CD4-positive, alpha-beta T cell treated with Interleukin-6 for 4 hours (primary cell): ENCODE data around the gene PLPP6.
"Not testable (repeated sequence)": the region's sequence is repeated elsewhere in the genome, so short reads cannot be mapped to it uniquely, and the experiment has no call there.

Experiments
- DNase-seq: peaks from one replicate; pipeline ENCODE4 v3.0.0-alpha.2; 2020; ENCODE audit warnings: mixed read lengths

PLPP6 gene

GRCh38 chr9:4662108-4662988 is at the start of gene PLPP6:
Gene PLPP6, plus strand, starts transcription at chr9:4662294. Its CDS starts 82 bp downstream, at chr9:4662376.
- peak; percentile 81 for DNase-seq

- DNase-seq = no peak
Observed at GRCh38 chr9:4614627-4615026, 47.5 kb upstream of the PLPP6 start.

- no peak for DNase-seq
Observed at GRCh38 chr9:4615251-4615650, 46.8 kb upstream of the PLPP6 start.

GRCh38 chr9:4615778-4616177 is 46.3 kb upstream of the PLPP6 start:
- no peak for DNase-seq

GRCh38 chr9:4617752-4618151 is 44.3 kb upstream of the PLPP6 start:
- DNase-seq = no peak

GRCh38 chr9:4618700-4619099 is 43.4 kb upstream of the PLPP6 start:
- DNase-seq = no peak

GRCh38 chr9:4620057-4620765 is 41.9 kb upstream of the PLPP6 start:
- no peak for DNase-seq

- no peak for DNase-seq
Observed at GRCh38 chr9:4620881-4621555, 41.1 kb upstream of the PLPP6 start.

GRCh38 chr9:4622016-4622415 is 40.1 kb upstream of the PLPP6 start:
- no peak for DNase-seq

- DNase-seq = no peak
Observed at GRCh38 chr9:4630836-4631235, 31.3 kb upstream of the PLPP6 start.

- no peak for DNase-seq
Observed at GRCh38 chr9:4638968-4639367, 23.1 kb upstream of the PLPP6 start.

GRCh38 chr9:4639420-4639819 is 22.7 kb upstream of the PLPP6 start:
- no peak for DNase-seq

GRCh38 chr9:4640027-4640426 is 22.1 kb upstream of the PLPP6 start:
- peak; percentile 69 for DNase-seq

GRCh38 chr9:4642351-4642750 is 19.7 kb upstream of the PLPP6 start:
- no peak for DNase-seq

- DNase-seq = no peak
Observed at GRCh38 chr9:4654084-4654483, 8.0 kb upstream of the PLPP6 start.

- no peak for DNase-seq
Observed at GRCh38 chr9:4654538-4654937, 7.6 kb upstream of the PLPP6 start.

GRCh38 chr9:4656196-4656595 is 5.9 kb upstream of the PLPP6 start:
- DNase-seq = not testable (repeated sequence)

- no peak for DNase-seq
Observed at GRCh38 chr9:4656621-4657020, 5.5 kb upstream of the PLPP6 start.

GRCh38 chr9:4657426-4658159 is 4.5 kb upstream of the PLPP6 start:
- DNase-seq = no peak

GRCh38 chr9:4660665-4661064 is 1.4 kb upstream of the PLPP6 start:
- not testable (repeated sequence) for DNase-seq

GRCh38 chr9:4661165-4661564 is 929 bp upstream of the PLPP6 start:
- DNase-seq = no peak

- no peak for DNase-seq
Observed at GRCh38 chr9:4661611-4662010, 483 bp upstream of the PLPP6 start.
